ENCODE measurements around the gene EPB41.
"Not testable (repeated sequence)": the region's sequence is repeated elsewhere in the genome, so short reads cannot be mapped to it uniquely, and the experiment has no call there.

EPB41 gene

GRCh38 chr1:29126198-29126597 lies 211.8 kb downstream of the EPB41 start:
- no CpG with 5 or more reads among the region's 6 CpGs for WGBS (ENCODE audit: extremely low coverage, insufficient coverage, low lambda C conversion rate)
- H3K27me3 ChIP-seq (ENCODE audit: insufficient read depth, low read length, poor library complexity) = no peaks in the 10 kb centered on the region

GRCh38 chr1:29128739-29129138 lies 214.4 kb downstream of the EPB41 start:
- H4K5ac ChIP-seq (ENCODE audit: low read length) = no peak overlapping the region
- WGBS (ENCODE audit: extremely low coverage, insufficient coverage, low lambda C conversion rate) = no CpG with 5 or more reads among the region's 6 CpGs
- peaks cover 2% of the 10 kb centered on the region for H3K4me1 ChIP-seq (ENCODE audit: control insufficient read depth, low read depth, low read length)
- peak overlapping the region; percentile 93 for H2AK5ac ChIP-seq (ENCODE audit: low read length)
- H2BK15ac ChIP-seq (replicated peaks; ENCODE audit: low read depth) = no peak overlapping the region
- H2BK5ac ChIP-seq (ENCODE audit: low read length) = no peak overlapping the region
- H3K4ac ChIP-seq (ENCODE audit: low read depth, low read length) = no peak overlapping the region
- H3K4me2 ChIP-seq (ENCODE audit: low read length) = no peak overlapping the region
- no peak overlapping the region for H3K56ac ChIP-seq (ENCODE audit: low read length)
- no peak overlapping the region for H4K8ac ChIP-seq (ENCODE audit: low read depth, low read length)
- no peaks in the 10 kb centered on the region for H3K79me1 ChIP-seq (ENCODE audit: low read length)
- no peak overlapping the region for H3K18ac ChIP-seq (ENCODE audit: low read length)
- H3K27ac ChIP-seq (ENCODE audit: low read depth, low read length) = no peak overlapping the region
- no peaks in the 10 kb centered on the region for H3K36me3 ChIP-seq (ENCODE audit: control insufficient read depth, insufficient read depth, low read length)
- no peak overlapping the region for H2BK120ac ChIP-seq (ENCODE audit: low read depth, low read length)
- no peak for DNase-seq
- H3K23ac ChIP-seq (ENCODE audit: low read length) = no peak overlapping the region
- no peak overlapping the region for H3K9ac ChIP-seq (ENCODE audit: low read length)
- H3K4me3 ChIP-seq (ENCODE audit: low read length) = no peak overlapping the region
- H3K79me2 ChIP-seq (ENCODE audit: control insufficient read depth, insufficient read depth, low read length) = no peaks in the 10 kb centered on the region
- no peaks in the 10 kb centered on the region for H3K27me3 ChIP-seq (ENCODE audit: insufficient read depth, low read length, poor library complexity)

More at GRCh38 chr1:29126198-29126597, 211.8 kb downstream of the EPB41 start:
- H3K56ac ChIP-seq (ENCODE audit: low read length) = no peak overlapping the region
- no peak overlapping the region for H4K5ac ChIP-seq (ENCODE audit: low read length)
- H3K23ac ChIP-seq (ENCODE audit: low read length) = no peak overlapping the region
- no peak overlapping the region for H3K18ac ChIP-seq (ENCODE audit: low read length)
- H3K9ac ChIP-seq (ENCODE audit: low read length) = no peak overlapping the region
- H3K4me2 ChIP-seq (ENCODE audit: low read length) = no peak overlapping the region
- H2BK5ac ChIP-seq (ENCODE audit: low read length) = no peak overlapping the region
- H3K27ac ChIP-seq (ENCODE audit: low read depth, low read length) = no peak overlapping the region
- H3K79me2 ChIP-seq (ENCODE audit: control insufficient read depth, insufficient read depth, low read length) = no peaks in the 10 kb centered on the region
- no peak overlapping the region for H3K4ac ChIP-seq (ENCODE audit: low read depth, low read length)
- no peaks in the 10 kb centered on the region for H3K79me1 ChIP-seq (ENCODE audit: low read length)
- no peak overlapping the region for H2AK5ac ChIP-seq (ENCODE audit: low read length)
- peaks cover 2% of the 10 kb centered on the region for H3K4me1 ChIP-seq (ENCODE audit: control insufficient read depth, low read depth, low read length)
- no peaks in the 10 kb centered on the region for H3K36me3 ChIP-seq (ENCODE audit: control insufficient read depth, insufficient read depth, low read length)
- H3K4me3 ChIP-seq (ENCODE audit: low read length) = no peak overlapping the region
- DNase-seq = no peak
- H4K8ac ChIP-seq (ENCODE audit: low read depth, low read length) = no peak overlapping the region
- H2BK15ac ChIP-seq (replicated peaks; ENCODE audit: low read depth) = no peak overlapping the region
- no peak overlapping the region for H2BK120ac ChIP-seq (ENCODE audit: low read depth, low read length)

GRCh38 chr1:29129916-29130315 lies 215.5 kb downstream of the EPB41 start:
- Histone ChIP-seq H2AK5ac (ENCODE audit: low read length) (no peak overlapping the region), H3K79me2 (ENCODE audit: control insufficient read depth, insufficient read depth, low read length) (no peaks in the 10 kb centered on the region), H3K4me1 (ENCODE audit: control insufficient read depth, low read depth, low read length) (peaks cover 2% of the 10 kb centered on the region), H3K4me3 (ENCODE audit: low read length) (no peak overlapping the region), H3K18ac (ENCODE audit: low read length) (no peak overlapping the region), H2BK15ac (replicated peaks; ENCODE audit: low read depth) (no peak overlapping the region), H3K56ac (ENCODE audit: low read length) (peak overlapping the region; percentile 34), H3K27ac (ENCODE audit: low read depth, low read length) (no peak overlapping the region), H2BK5ac (ENCODE audit: low read length) (no peak overlapping the region), H3K27me3 (ENCODE audit: insufficient read depth, low read length, poor library complexity) (no peaks in the 10 kb centered on the region), H4K5ac (ENCODE audit: low read length) (no peak overlapping the region), H2BK120ac (ENCODE audit: low read depth, low read length) (no peak overlapping the region), H4K8ac (ENCODE audit: low read depth, low read length) (no peak overlapping the region), H3K4ac (ENCODE audit: low read depth, low read length) (no peak overlapping the region), H3K23ac (ENCODE audit: low read length) (no peak overlapping the region), H3K36me3 (ENCODE audit: control insufficient read depth, insufficient read depth, low read length) (no peaks in the 10 kb centered on the region), H3K9ac (ENCODE audit: low read length) (no peak overlapping the region), H3K4me2 (ENCODE audit: low read length) (no peak overlapping the region), H3K79me1 (ENCODE audit: low read length) (no peaks in the 10 kb centered on the region)
- WGBS (ENCODE audit: extremely low coverage, insufficient coverage, low lambda C conversion rate) = no CpG with 5 or more reads among the region's 5 CpGs
- DNase-seq = peak; percentile 57

GRCh38 chr1:29131056-29131455 lies 216.7 kb downstream of the EPB41 start:
- not testable (repeated sequence) for H3K4me2 ChIP-seq (ENCODE audit: low read length); H3K4me1 ChIP-seq (ENCODE audit: control insufficient read depth, low read depth, low read length); H2BK120ac ChIP-seq (ENCODE audit: low read depth, low read length); H3K36me3 ChIP-seq (ENCODE audit: control insufficient read depth, insufficient read depth, low read length); H2AK5ac ChIP-seq (ENCODE audit: low read length); H2BK15ac ChIP-seq (replicated peaks; ENCODE audit: low read depth); H3K79me1 ChIP-seq (ENCODE audit: low read length); H3K9ac ChIP-seq (ENCODE audit: low read length); H3K23ac ChIP-seq (ENCODE audit: low read length); H3K4me3 ChIP-seq (ENCODE audit: low read length); H4K8ac ChIP-seq (ENCODE audit: low read depth, low read length); H3K18ac ChIP-seq (ENCODE audit: low read length); H3K56ac ChIP-seq (ENCODE audit: low read length); H4K5ac ChIP-seq (ENCODE audit: low read length); H3K27ac ChIP-seq (ENCODE audit: low read depth, low read length); H3K79me2 ChIP-seq (ENCODE audit: control insufficient read depth, insufficient read depth, low read length); H2BK5ac ChIP-seq (ENCODE audit: low read length); H3K4ac ChIP-seq (ENCODE audit: low read depth, low read length); H3K27me3 ChIP-seq (ENCODE audit: insufficient read depth, low read length, poor library complexity); DNase-seq
- WGBS (ENCODE audit: extremely low coverage, insufficient coverage, low lambda C conversion rate) = no CpG with 5 or more reads among the region's 29 CpGs

- no peak overlapping the region for H3K23ac ChIP-seq (ENCODE audit: low read length)
- no peak overlapping the region for H2BK15ac ChIP-seq (replicated peaks; ENCODE audit: low read depth)
- no peak overlapping the region for H3K4ac ChIP-seq (ENCODE audit: low read depth, low read length)
- H2AK5ac ChIP-seq (ENCODE audit: low read length) = no peak overlapping the region
- H3K79me1 ChIP-seq (ENCODE audit: low read length) = no peaks in the 10 kb centered on the region
- no peak overlapping the region for H3K4me3 ChIP-seq (ENCODE audit: low read length)
- no peak overlapping the region for H4K5ac ChIP-seq (ENCODE audit: low read length)
- no peak for DNase-seq
- H4K8ac ChIP-seq (ENCODE audit: low read depth, low read length) = no peak overlapping the region
- H3K36me3 ChIP-seq (ENCODE audit: control insufficient read depth, insufficient read depth, low read length) = no peaks in the 10 kb centered on the region
- no peaks in the 10 kb centered on the region for H3K79me2 ChIP-seq (ENCODE audit: control insufficient read depth, insufficient read depth, low read length)
- H2BK5ac ChIP-seq (ENCODE audit: low read length) = no peak overlapping the region
- no peak overlapping the region for H3K4me2 ChIP-seq (ENCODE audit: low read length)
- peak overlapping the region; percentile 30 for H3K56ac ChIP-seq (ENCODE audit: low read length)
- H3K9ac ChIP-seq (ENCODE audit: low read length) = no peak overlapping the region
- no CpG with 5 or more reads among the region's 55 CpGs for WGBS (ENCODE audit: extremely low coverage, insufficient coverage, low lambda C conversion rate)
- H2BK120ac ChIP-seq (ENCODE audit: low read depth, low read length) = no peak overlapping the region
- H3K27me3 ChIP-seq (ENCODE audit: insufficient read depth, low read length, poor library complexity) = no peaks in the 10 kb centered on the region
- no peak overlapping the region for H3K18ac ChIP-seq (ENCODE audit: low read length)
- peaks cover 2% of the 10 kb centered on the region for H3K4me1 ChIP-seq (ENCODE audit: control insufficient read depth, low read depth, low read length)
- no peak overlapping the region for H3K27ac ChIP-seq (ENCODE audit: low read depth, low read length)
These were observed 219.7 kb downstream of the EPB41 start for GRCh38 chr1:29133861-29134694.

- no peak overlapping the region for H3K56ac ChIP-seq (ENCODE audit: low read length)
- H4K8ac ChIP-seq (ENCODE audit: low read depth, low read length) = no peak overlapping the region
- DNase-seq = no peak
- H3K4me2 ChIP-seq (ENCODE audit: low read length) = no peak overlapping the region
- no peak overlapping the region for H3K9ac ChIP-seq (ENCODE audit: low read length)
- H3K27me3 ChIP-seq (ENCODE audit: insufficient read depth, low read length, poor library complexity) = no peaks in the 10 kb centered on the region
- no peak overlapping the region for H3K27ac ChIP-seq (ENCODE audit: low read depth, low read length)
- H3K4ac ChIP-seq (ENCODE audit: low read depth, low read length) = no peak overlapping the region
- no peak overlapping the region for H2BK5ac ChIP-seq (ENCODE audit: low read length)
- H3K18ac ChIP-seq (ENCODE audit: low read length) = no peak overlapping the region
- peaks cover 2% of the 10 kb centered on the region for H3K4me1 ChIP-seq (ENCODE audit: control insufficient read depth, low read depth, low read length)
- H3K36me3 ChIP-seq (ENCODE audit: control insufficient read depth, insufficient read depth, low read length) = no peaks in the 10 kb centered on the region
- H3K79me1 ChIP-seq (ENCODE audit: low read length) = no peaks in the 10 kb centered on the region
- H2AK5ac ChIP-seq (ENCODE audit: low read length) = no peak overlapping the region
- H2BK120ac ChIP-seq (ENCODE audit: low read depth, low read length) = no peak overlapping the region
- no peak overlapping the region for H2BK15ac ChIP-seq (replicated peaks; ENCODE audit: low read depth)
- H3K79me2 ChIP-seq (ENCODE audit: control insufficient read depth, insufficient read depth, low read length) = no peaks in the 10 kb centered on the region
- no peak overlapping the region for H3K23ac ChIP-seq (ENCODE audit: low read length)
- no peak overlapping the region for H4K5ac ChIP-seq (ENCODE audit: low read length)
- H3K4me3 ChIP-seq (ENCODE audit: low read length) = no peak overlapping the region
- WGBS (ENCODE audit: extremely low coverage, insufficient coverage, low lambda C conversion rate) = no CpG with 5 or more reads among the region's 10 CpGs
These were observed 220.3 kb downstream of the EPB41 start for GRCh38 chr1:29134695-29135028.
